ENCODE results near the gene SUFU.
A peak's percentile ranks its signal among the peaks of the same experiment; 100 is the strongest.

SUFU gene

DNA sequence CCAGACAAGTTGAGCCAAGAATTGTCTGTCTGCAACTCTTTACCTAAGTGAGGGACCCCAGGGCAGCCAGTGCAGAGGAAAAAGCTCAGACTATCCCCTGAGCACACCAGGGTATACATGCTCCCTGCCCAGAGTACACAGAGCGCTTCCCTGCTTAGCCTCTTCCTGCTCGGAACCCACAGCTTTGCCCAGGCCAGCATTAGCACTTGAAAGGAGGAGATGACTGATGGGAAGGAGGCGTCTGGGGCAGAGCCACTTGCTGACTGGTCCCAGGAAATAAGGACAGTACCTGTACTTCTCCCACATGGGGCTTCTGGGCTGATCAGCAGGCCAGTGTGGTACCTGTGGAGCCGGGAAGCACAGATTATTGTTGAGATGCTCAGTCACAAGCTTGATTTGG, 92.1 kb downstream of the SUFU start:
- no peak for DNase-seq (ENCODE audit: low spot score)

DNA sequence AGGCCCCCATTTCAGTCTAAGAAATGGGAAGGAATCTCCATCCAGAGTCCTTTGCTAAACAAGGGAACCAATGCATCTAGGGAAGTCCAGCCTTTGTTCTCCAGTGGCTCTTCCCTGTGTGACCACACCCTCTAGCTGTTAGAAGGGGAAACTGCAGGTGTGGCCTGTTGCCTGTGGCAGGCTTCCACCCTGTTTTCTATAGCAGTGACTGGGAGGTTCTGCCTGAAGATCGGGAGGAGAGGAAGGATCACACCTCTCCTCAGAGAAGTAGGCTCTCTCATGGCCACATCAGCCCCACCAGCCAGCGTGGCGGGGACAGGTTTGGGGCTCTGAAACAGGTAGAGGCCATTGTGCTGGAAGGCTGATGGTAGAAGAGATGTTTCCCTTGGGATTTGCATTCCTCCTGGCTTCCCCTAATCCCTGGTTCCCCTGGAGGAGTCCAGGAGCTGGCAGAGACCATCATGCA, 92.8 kb downstream of the SUFU start:
- peak; percentile 53 for DNase-seq (ENCODE audit: low spot score)

DNA sequence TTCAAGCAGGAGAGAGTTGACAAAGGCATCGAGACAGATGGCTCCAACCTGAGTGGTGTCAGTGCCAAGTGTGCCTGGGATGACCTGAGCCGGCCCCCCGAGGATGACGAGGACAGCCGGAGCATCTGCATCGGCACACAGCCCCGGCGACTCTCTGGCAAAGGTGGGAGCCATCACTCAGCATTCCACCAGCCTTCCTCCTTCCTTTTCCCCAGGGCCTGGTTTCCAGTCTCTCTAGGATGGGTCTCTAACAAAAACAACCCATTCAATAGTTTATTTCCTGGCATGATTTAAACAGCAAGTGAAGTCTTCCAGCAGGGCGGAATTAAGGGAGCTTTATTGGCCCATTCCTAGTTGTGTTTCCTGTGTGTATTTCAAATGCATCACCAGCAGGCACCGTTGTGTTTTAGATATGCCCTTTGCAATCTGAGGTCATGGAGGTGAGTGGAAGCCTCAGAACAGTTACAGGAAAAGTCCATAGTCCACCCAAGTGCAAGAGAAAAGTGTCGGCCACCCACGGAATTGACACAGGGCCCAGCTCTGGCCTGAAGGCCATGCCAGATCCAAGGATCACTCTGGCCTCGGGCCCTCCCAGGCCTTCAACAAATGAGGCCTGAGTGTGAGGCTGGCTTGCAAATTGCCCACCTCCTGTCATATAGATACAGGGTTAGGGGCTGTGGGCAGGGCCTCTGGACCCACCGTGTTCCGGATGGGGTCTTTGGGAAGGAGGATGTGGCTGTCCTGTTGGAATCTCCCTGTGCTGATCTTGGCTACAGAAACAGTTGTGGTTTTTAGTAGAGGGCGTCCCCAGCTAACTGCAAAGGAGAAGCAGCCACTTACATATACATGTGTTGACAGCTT, 93.6 kb downstream of the SUFU start:
- DNase-seq (ENCODE audit: low spot score), result no peak

DNA sequence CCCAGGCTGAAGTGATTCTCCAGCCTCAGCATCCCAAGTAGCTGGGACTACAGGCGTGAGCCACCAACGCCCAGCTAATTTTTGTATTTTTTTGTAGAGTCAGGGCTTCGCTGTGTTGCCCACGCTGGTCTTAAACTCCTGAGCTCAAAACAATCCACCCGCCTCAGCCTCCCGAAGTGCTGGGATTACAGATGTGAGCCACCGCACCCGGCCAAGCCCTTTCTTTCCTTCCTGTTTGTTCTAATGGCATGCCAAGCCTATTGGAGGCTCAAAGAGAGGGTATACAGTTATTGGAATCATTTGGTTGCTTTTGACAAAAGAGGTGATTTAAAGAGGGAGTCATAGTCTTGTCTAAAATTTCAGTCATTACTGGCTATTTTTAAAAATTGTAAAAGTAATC, 94.5 kb downstream of the SUFU start:
- no peak for DNase-seq (ENCODE audit: low spot score)

DNA sequence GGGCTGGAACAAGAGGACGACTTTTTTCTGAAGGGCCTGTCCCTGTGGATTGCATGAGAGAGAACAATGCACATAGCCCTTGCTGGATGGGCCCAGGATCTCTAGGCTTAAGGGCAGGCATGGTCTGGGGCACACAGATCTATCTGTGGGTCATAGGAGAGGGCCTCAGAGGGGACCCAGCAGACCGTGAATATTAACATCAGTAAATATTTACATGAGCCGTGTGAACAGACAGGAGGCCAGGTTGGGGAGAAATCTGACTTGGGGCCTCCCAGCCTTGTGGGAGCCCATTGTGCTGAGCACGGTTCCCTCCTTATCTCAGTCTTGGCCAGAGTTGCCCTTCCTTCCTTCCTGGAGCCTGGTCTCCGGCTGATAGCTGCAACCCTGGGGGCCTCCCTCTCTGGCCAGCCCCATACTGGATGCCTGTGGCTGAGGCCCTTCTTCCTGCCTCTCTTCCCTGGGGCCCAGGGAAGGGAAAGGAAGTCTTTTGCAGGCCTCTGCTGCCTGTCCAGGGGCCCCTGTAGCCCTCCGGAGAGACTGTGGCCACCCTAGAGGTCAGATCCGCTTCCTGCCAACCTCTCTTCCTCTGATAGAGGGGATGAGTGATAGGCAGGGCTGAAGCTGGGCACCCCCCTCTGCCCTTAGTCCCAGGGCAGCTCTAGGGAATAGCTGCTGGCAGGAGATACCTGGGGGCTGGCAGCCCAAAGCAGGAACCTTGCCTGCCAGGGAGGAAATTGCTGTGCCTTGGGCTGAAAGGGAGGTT, 96.0 kb downstream of the SUFU start:
- no peak for DNase-seq (ENCODE audit: low spot score)

DNA sequence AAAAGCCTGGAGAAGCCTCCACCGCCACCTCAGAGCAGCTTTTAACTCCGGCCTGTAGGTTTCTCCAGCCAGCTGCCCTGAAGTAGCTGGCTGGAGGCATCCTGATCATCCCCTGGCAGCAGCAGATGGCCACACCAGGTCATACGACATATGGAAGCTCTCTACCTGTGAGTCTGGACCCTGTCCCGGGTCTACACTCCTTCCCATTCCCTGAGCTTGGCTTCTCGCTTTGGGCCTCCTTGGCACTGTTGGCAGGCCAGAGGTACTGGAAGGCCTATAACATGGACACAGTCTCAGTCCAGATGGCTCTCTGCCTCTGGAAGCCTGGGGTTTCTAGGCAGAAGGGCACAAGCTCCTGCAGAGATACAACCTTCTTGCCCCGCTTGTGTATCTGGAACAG, 97.0 kb downstream of the SUFU start:
- DNase-seq (ENCODE audit: low spot score), result no peak

DNA sequence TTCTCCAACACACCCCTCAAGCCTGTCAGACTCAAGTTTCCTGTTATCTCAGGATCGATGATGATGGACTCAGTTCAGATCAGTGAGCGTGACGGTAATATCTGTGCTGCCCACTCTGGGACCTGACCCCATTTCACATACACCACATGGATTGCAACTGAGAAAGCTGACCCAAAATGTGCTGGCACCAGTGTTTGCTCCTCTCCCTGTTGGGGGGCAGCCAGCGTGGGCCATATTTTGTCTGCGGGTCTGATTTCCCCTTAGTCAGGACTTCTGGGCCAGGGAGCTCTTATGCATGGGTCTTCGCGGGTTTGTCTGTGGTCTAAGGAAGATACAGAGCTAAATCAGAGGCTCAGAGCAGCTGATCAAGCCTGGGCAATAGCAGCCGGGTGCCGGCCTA, 97.9 kb downstream of the SUFU start:
- no peak for DNase-seq (ENCODE audit: low spot score)

DNA sequence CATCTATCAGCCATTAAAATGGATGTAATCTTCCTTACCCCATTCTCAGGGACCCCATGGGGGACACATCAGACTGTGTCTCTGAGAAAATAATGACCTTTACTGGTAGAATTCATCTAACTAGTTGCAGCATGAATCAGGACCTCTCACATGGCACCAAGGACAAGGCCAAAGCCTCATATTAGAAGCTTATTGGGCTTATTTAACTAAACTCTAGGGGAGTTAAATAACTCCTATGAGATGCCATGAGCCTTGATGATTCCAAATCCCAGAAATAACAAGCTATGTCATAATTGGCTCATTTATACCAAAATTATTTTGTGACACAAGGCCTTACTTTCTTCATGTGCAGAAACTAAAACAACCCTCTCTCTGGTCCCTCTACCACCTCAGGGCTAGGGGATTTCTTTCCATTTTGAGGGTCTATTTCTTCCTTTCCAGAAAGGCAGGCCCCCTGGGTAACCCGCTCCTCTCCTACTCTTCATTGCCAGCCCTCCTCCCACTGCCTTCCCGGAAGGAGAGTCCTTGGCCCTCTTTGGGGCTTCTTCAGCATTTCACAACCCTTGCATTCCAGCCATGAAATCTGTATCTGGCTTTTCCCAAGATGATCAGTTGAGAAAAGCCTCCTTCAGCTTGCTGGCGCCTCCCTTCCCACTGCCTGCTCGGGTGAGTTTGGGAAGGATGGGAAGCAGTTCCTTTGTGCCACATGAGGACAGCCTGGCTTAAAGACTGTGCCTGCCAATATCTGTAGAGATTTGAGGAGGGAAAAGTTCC, 98.7 kb downstream of the SUFU start:
- no peak for DNase-seq (ENCODE audit: low spot score)

DNA sequence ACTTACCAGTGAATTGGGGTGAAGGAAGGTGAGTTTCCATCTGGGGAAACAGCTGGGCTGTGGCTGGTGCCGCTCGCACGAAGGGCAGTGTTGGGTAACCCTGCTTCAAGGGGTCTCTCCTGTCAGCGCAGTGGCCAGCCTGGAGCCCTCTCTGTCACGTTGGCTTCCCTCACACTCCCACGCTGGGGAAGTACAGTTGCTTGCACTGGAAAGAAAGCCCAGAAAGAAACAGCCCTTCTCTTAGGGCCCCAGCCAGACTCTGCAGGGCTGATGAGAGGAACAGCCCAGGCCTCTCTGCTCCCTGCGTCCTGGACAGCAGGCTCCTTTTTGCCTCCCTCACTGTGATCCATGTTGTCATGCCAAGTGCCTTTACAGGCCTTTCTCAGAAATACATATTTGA, 100.2 kb downstream of the SUFU start:
- no peak for DNase-seq (ENCODE audit: low spot score)

DNA sequence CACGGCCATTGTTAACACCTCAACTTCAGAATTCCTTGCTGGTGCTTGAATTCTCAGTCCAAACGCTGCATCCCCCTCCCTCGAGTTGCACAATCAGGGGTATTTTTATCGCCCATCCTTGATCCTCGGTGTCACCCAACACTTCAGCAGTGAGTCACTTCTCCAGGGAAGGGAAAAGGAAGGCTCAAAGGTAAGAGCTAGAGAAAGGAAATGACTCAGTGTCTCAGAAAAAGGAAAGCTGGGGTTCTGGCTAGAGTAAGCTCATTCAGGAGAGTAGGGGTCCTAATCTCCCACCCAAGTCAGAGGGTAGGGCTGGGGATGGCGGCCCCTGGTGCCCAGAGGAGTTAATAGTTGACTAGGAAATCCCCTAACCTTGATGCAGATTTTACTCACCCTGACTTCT, 100.7 kb downstream of the SUFU start:
- DNase-seq (ENCODE audit: low spot score), result no peak

DNA sequence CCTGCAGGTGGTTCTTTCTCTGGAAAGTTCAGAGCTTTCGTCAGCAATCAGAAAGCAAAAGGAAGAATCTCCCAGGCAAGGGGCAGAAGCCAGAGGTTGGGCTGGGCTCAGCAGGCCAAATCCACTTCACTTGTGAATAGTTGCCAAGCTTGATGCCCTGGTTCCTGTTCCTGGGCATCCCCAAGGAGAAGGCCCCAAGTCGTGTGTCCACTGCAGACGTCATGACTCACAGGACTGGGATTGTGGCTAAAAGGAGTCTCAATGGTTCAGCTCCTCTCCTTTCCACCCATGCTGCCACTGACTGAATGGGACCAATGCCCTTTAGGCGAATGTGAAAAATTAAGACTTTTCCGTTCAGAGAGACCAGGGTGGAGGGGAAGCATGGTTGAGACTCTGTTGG, 101.9 kb downstream of the SUFU start:
- DNase-seq (ENCODE audit: low spot score), result no peak

DNA sequence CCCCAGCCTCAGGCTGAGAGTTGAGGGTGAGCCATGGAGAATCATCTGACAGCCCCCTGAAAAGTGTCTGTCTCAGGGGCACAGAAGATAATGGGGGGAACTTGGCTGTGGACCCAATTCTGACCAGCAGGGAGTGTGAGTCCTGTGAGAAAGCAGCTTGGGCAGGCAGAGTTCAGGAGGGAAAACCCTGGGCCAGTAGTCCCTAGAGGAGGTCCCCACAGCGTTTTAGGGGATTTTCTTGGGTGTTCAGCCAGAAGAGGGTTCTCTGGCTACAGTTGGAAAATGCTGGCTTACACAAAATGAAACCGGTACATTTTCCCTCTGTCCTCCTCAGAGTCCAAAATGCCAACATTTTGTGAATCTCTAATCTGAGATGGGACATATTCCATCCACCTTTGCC, 104.7 kb downstream of the SUFU start:
- DNase-seq (ENCODE audit: low spot score), result no peak

DNA sequence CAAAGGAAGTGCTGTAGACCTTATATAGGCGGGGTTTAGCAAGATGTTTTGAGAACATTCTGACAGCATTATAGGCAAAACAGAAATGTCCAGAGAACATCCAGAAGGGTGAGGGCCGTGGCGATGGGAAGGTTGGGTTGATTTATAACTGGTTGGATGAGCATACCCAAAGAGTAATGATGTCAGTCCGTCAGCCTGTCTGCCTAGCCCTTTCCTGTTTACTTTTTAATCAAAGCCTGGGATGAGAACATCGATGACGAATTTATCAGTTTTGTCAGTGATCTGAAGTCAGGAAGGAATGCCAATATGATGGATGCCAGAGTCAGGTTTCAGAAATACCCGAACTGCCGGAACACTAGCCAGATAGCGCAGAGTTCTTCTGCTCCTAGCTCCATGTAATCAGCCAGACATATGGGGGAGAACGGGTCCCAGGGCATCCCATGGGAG, 106.7 kb downstream of the SUFU start:
- no peak for DNase-seq (ENCODE audit: low spot score)

DNA sequence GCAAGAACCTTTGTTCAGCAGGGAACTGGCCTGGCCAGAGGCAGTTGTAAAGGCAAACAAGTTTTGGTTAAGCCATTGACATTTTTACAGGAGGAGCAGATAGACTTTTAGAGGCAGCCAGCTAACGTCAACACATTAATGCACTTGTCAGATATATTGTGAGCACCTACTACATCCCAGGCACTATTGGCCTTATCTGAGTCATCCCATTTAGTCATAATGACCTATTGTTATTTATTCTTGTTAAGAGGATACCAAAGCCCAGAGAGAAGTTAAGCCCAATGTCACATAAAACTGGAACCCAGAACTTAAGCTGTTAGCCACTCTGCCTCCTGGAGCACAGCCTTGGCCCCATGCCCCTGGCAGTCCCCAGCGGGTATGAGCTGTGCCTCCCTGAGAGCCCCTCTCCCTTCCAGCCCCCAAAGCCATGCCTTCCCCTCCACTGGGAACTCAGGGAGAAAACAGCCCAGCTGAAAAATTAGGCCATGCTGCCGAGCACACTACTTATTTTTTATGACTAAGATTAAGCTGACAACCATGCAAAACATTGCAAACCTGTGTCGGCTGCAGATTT, 107.8 kb downstream of the SUFU start:
- no peak for DNase-seq (ENCODE audit: low spot score)

DNA sequence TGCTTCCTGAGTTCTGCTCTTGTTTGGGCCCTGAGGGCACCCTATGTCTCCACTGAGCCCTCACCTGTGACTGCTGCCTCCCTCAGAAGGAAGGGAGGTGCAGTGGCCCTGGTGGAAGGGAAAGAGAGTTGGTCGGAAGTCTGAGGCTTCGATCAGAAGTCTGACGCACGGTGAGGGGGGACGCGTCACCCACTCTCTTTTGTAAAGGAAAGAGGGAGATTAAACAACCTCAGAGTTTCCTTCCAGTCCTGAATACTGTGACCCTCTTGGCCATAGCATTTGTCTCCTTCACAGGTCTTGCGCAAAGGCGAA, 109.1 kb downstream of the SUFU start:
- DNase-seq (ENCODE audit: low spot score), result no peak

DNA sequence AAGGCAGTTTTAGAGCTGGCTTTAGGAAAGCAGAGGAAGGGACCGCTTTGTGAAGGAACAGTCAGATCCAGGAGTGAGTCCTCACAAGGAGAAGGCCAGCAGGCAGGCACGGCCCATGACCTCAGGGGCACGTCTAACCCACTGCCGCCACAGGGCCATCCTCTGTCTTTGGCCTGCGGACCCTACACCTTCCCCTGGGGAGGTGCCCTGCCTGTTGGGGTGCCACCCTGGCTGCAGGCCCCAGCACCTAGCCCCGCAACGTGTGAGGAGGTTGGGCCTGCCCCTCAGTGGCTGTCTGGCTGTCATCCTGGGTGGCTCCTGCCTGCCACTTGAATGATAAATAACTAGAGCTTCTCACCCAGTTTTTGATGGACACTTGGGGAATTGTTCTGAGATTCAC, 109.5 kb downstream of the SUFU start:
- DNase-seq (ENCODE audit: low spot score), result no peak

DNA sequence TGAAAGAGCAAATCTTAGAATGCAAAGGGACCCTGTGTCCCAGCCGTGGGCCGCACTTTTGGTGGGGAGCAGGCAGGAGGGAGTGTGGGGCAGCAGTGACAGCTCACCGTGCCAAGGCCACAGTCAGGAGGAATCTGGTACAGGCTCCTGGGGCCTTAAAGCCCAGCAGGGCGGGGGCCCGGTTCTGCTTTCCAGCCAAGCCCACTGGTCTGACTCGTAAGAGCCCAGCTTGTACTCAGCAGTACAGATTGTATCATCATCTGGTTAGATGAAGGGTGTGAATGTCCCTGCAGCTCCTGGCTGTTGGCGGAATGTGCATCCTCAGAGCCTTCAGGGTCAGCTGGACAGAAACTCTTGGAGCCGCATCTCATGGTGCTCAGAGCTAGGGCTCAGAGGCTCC, 110.0 kb downstream of the SUFU start:
- no peak for DNase-seq (ENCODE audit: low spot score)

DNA sequence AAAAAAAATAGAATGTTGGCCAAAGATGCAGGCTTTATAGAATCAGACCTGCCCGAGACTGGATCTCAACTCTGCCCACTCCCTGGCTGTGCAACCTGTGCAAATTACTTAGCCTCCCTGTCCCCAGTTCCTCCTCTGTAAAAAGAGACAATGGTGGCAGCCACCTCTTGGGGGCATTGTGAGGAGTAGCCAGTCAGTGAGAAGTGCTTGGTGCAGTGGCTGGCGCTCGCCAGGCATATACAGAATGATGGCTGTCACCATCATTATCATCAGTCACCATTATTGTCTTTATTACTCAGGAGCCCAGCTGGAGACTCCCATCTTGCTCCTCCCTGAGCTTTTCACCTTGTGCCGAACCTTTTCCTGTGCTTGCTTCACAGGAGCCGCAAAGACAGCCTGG, 111.1 kb downstream of the SUFU start:
- DNase-seq (ENCODE audit: low spot score), result no peak

DNA sequence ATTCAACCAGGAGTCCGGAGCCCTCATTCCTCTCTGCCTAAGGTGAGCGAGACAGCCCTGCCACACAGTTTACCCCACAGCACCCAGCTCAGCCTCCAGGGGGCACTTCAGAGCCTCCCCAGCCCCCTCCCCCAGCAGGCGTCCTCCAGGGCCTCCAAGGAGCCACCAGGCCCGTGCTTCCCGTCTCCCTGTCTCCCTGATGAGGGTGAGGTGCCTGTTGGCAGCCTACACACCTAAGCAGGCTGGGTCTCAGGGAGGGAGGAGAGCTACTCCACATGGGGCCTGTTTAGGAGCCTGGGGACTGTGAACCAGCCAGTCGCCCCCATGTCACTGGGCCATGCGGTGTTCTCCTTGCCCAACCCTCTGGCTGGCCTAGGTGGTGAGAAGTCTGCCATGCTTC, 111.6 kb downstream of the SUFU start:
- peak; percentile 37 for DNase-seq (ENCODE audit: low spot score)

DNA sequence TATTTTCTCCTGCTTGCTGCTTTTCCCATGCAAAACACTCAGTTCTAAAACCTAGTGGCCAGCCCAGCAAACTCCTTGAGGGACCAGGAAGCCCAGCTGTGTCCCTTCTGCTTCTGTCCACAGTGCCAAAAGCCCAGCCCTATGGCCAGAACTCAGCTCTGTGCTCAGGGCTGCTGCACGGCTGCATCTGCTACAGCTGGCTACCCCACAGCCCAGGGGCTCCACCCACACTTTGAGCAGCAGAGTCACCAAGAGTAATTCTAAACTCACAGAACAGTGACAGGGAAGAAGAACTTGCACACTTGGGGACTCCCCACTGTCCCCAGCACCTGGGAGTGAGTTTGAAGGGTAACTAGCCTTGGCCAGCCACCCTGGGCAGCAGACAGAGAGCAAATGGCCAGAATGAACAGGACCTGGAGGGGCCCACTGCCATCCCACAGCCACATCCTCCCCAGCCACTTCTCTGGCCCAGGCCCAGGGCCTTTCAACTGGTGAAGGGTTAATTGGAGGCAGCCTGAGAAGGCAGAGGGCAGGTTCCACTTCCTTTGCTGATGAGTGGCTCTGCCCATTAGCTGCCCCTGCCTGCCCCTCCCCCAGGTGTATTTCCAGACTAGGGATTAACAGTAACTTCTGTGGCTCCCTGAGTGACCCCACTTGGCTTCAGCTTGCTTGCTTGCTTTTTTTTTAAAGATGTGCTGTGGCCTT, 112.4 kb downstream of the SUFU start:
- DNase-seq (ENCODE audit: low spot score), result no peak

DNA sequence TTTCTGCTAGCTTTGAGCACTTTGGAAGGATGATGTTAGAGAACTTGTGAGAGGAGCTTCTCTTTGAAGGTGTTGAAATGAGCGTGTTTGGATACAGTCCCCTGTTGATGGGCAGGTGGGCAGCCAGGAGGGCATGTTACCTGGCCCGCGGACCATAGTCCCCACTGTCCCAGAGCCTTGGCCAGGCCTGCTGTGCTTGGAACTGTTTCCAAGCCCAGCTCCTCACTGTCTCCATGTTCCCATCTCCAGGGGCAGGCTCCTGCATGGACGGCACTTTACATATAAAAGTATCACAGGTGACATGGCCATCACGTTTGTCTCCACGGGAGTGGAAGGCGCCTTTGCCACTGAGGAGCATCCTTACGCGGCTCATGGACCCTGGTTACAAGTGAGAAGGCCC, 113.3 kb downstream of the SUFU start:
- no peak for DNase-seq (ENCODE audit: low spot score)
